ENCODE data around the gene NTM. TPM values are rescaled to one million over a fixed set of nuclear protein-coding genes. Genes with fewer than 3 reads are reported as not detected.
A peak's percentile ranks its signal among the peaks of the same experiment; 100 is the strongest.

Gene NTM
- total and polyA plus RNA-seq, 2 donors (not counting 1 experiment from before 2014, with no cell fraction given) = 12.3 to 28.6 TPM

DNA sequence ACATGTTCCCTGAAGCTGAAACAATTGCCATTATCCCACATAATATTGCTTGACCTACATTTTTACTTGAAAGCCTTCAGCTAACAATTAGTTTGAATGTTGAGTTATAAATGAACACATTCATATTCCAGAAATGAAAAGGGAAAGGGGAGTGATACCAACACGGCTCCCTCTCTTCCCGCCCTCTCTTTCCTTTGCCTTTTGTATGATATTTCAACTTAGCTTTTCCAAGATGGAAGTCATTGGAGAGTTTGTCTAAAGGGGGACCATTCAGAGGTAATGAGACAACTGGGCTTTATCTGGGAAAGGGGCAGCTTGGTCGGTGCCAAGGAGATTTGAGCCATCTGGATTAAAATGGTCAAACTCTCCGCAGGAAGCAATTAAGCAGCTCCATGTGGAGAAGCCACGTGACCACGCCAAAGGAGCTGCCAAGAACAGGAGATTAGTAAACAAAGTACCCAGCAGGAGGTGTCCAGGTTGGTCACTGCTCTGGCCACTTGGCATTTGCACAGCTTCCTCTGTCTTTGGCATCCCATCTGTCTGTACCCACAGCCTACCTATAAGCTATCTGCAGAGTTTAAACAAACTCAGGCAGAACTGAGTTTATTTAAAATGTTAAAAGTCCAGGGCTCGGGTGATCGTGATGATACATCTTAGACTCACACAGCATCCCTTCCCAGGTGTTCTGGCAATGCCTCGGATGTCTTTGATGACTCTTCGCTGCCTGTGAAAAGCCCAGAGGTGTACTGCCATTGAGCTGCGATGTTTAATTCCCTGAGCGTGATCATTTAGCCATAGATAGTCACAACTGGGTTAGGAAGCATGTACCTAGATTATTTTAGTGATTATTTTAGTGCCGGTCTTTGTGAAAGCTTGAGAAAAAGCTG is 735.9 kb downstream of the NTM start:
- Histone ChIP-seq H3K4me2 (ENCODE audit: extremely low read depth, insufficient read depth, low read length) (no peak overlapping the region), H3K27ac (ENCODE audit: insufficient read depth, low read length) (no peak overlapping the region), H4K20me1 (ENCODE audit: control insufficient read depth, extremely low read depth, insufficient read depth, low read length) (no peaks in the 10 kb centered on the region), H3K79me2 (ENCODE audit: control insufficient read depth, insufficient read depth, low read length) (no peaks in the 10 kb centered on the region), H3K36me3 (ENCODE audit: control insufficient read depth, insufficient read depth, low read length) (no peaks in the 10 kb centered on the region), H3K9me3 (ENCODE audit: control insufficient read depth, insufficient read depth, low read depth, low read length) (no peaks in the 10 kb centered on the region), H3K4me1 (ENCODE audit: control insufficient read depth, extremely low read depth, insufficient read depth, low read length) (peaks cover 5% of the 10 kb centered on the region), H3K9ac (ENCODE audit: insufficient read depth, low read length) (no peak overlapping the region), H3K4me3 (replicated peaks in 1 of 4; ENCODE audit: control extremely low read depth in 1 of 4, insufficient read depth in 1 of 4, low read depth in 3 of 4, low read length in 4 of 4) (no peak overlapping the region), H3K27me3 (ENCODE audit: control insufficient read depth, insufficient read depth, low read length) (no peaks in the 10 kb centered on the region), H2AFZ (ENCODE audit: low read length) (no peak overlapping the region)
- TF ChIP-seq EZH2 (IDR thresholded peaks at IDR 0.05; ENCODE audit: low read length, missing control alignments) = no peak
- TF ChIP-seq, protein P1, sequence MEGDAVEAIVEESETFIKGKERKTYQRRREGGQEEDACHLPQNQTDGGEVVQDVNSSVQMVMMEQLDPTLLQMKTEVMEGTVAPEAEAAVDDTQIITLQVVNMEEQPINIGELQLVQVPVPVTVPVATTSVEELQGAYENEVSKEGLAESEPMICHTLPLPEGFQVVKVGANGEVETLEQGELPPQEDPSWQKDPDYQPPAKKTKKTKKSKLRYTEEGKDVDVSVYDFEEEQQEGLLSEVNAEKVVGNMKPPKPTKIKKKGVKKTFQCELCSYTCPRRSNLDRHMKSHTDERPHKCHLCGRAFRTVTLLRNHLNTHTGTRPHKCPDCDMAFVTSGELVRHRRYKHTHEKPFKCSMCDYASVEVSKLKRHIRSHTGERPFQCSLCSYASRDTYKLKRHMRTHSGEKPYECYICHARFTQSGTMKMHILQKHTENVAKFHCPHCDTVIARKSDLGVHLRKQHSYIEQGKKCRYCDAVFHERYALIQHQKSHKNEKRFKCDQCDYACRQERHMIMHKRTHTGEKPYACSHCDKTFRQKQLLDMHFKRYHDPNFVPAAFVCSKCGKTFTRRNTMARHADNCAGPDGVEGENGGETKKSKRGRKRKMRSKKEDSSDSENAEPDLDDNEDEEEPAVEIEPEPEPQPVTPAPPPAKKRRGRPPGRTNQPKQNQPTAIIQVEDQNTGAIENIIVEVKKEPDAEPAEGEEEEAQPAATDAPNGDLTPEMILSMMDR (conservative IDR thresholded peaks at IDR 0.05 in 1 of 2, IDR thresholded peaks at IDR 0.05 in 1 of 2; ENCODE audit: low read depth in 1 of 2, low read length in 2 of 2) = no peak
- DNase-seq (ENCODE audit: low read depth in 2 of 2) = peak in 1 of 2 donors; percentile 42

DNA sequence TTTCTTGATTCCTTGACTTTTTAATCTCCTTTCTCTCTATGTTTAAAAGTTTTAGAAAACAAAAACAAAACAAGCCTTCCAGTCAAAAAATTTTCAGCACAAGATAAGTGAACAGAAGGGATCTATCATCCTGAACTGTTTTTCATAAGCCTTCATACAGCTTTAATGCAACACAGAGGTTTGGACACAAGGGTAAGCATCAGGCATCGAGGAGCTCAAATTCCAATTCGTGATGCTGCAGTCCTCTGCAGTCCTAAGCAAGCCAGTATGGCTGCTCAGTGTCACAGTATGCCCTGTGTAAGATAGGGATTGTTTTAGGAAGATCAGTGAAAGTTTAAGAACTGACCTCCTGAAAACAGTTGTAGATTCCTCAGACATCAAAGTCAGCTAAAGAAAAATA is 740.9 kb downstream of the NTM start:
- Histone ChIP-seq H3K9ac (ENCODE audit: insufficient read depth, low read length) (no peak overlapping the region), H3K4me2 (ENCODE audit: extremely low read depth, insufficient read depth, low read length) (peak overlapping the region; percentile 42), H3K79me2 (ENCODE audit: control insufficient read depth, insufficient read depth, low read length) (no peaks in the 10 kb centered on the region), H3K4me1 (ENCODE audit: control insufficient read depth, extremely low read depth, insufficient read depth, low read length) (peaks cover 10% of the 10 kb centered on the region), H3K27ac (ENCODE audit: insufficient read depth, low read length) (peak overlapping the region; percentile 69), H4K20me1 (ENCODE audit: control insufficient read depth, extremely low read depth, insufficient read depth, low read length) (no peaks in the 10 kb centered on the region), H3K9me3 (ENCODE audit: control insufficient read depth, insufficient read depth, low read depth, low read length) (no peaks in the 10 kb centered on the region), H2AFZ (ENCODE audit: low read length) (no peak overlapping the region), H3K4me3 (replicated peaks in 1 of 4; ENCODE audit: control extremely low read depth in 1 of 4, insufficient read depth in 1 of 4, low read depth in 3 of 4, low read length in 4 of 4) (no peak overlapping the region), H3K27me3 (ENCODE audit: control insufficient read depth, insufficient read depth, low read length) (no peaks in the 10 kb centered on the region), H3K36me3 (ENCODE audit: control insufficient read depth, insufficient read depth, low read length) (no peaks in the 10 kb centered on the region)
- DNase-seq (ENCODE audit: low read depth in 2 of 2) = peak; percentile 38 to 42
- TF ChIP-seq, protein P1 (conservative IDR thresholded peaks at IDR 0.05 in 1 of 2, IDR thresholded peaks at IDR 0.05 in 1 of 2; ENCODE audit: low read depth in 1 of 2, low read length in 2 of 2) = no peak
- TF ChIP-seq EZH2 (IDR thresholded peaks at IDR 0.05; ENCODE audit: low read length, missing control alignments) = no peak

DNA sequence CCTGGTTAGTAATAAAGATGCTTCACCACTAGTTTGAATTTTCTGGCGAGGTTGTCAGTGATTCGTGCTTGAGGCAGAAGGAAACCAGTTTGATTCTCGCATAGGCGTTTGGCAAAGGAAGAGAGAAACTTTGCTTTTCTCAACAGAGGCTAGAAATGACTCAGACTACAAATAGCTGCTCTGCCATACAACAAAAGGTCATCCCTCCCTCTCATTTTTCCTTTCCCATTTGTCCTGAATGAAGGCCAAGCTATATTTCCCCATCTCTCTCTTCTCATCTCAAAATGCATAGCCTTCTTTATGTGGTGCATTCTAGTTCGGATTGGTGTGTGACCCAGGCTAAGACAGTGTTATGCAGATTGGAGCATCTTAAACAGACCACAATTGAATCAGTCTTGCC is 741.4 kb downstream of the NTM start:
- Histone ChIP-seq H3K27ac (ENCODE audit: insufficient read depth, low read length) (peak overlapping the region; percentile 69), H3K4me2 (ENCODE audit: extremely low read depth, insufficient read depth, low read length) (peak overlapping the region; percentile 47), H3K79me2 (ENCODE audit: control insufficient read depth, insufficient read depth, low read length) (no peaks in the 10 kb centered on the region), H2AFZ (ENCODE audit: low read length) (no peak overlapping the region), H3K9ac (ENCODE audit: insufficient read depth, low read length) (no peak overlapping the region), H3K27me3 (ENCODE audit: control insufficient read depth, insufficient read depth, low read length) (no peaks in the 10 kb centered on the region), H3K36me3 (ENCODE audit: control insufficient read depth, insufficient read depth, low read length) (no peaks in the 10 kb centered on the region), H3K4me1 (ENCODE audit: control insufficient read depth, extremely low read depth, insufficient read depth, low read length) (peaks cover 10% of the 10 kb centered on the region), H3K9me3 (ENCODE audit: control insufficient read depth, insufficient read depth, low read depth, low read length) (no peaks in the 10 kb centered on the region), H4K20me1 (ENCODE audit: control insufficient read depth, extremely low read depth, insufficient read depth, low read length) (no peaks in the 10 kb centered on the region), H3K4me3 (replicated peaks in 1 of 4; ENCODE audit: control extremely low read depth in 1 of 4, insufficient read depth in 1 of 4, low read depth in 3 of 4, low read length in 4 of 4) (no peak overlapping the region)
- TF ChIP-seq, protein P1 (conservative IDR thresholded peaks at IDR 0.05 in 1 of 2, IDR thresholded peaks at IDR 0.05 in 1 of 2; ENCODE audit: low read depth in 1 of 2, low read length in 2 of 2) = no peak
- no peak for TF ChIP-seq EZH2 (IDR thresholded peaks at IDR 0.05; ENCODE audit: low read length, missing control alignments)
- DNase-seq (ENCODE audit: low read depth in 2 of 2) = peak; percentile 90 to 94
